ENCODE measurements around the gene DOC2A. TPM values are rescaled to one million over a fixed set of nuclear protein-coding genes. Genes with fewer than 3 reads are reported as not detected.

DOC2A gene
- total RNA-seq, 1 experiment from 2014 or later: 3.2 TPM

DNA sequence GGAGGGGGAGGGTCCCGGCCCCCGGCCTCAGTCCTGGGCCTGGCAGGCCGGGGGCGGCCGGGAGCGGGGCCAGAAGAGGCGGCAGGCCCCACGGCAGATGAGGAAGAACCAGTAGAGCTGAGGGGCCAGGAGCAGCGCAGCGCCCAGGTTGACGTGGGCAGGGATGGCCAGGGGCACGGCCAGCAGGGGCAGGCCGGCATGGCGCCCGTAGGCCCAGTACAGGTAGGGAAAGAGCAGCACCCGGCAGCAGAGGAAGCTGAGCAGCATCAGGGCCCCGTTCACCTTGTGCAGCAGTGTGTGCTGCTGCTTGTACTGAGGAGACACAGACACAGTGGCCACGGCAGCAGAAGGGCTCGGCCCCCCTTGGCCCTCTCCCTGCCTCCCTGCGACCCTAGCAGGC, 14.3 kb upstream of the DOC2A start:
- Histone ChIP-seq H3K9me3 (ENCODE audit: control insufficient read depth, insufficient read depth, low read depth, low read length) (no peaks in the 10 kb centered on the region), H3K27ac (ENCODE audit: low read length) (no peak overlapping the region), H3K4me3 (ENCODE audit: low read depth in 2 of 2, low read length in 2 of 2) (no peak overlapping the region), H3K27me3 (ENCODE audit: control insufficient read depth, insufficient read depth, low read length) (no peaks in the 10 kb centered on the region), H3K4me1 (ENCODE audit: control insufficient read depth, insufficient read depth, low read length) (no peaks in the 10 kb centered on the region; the same call in 1 of the 2 replicates), H3K36me3 (ENCODE audit: control insufficient read depth, insufficient read depth, low read length) (no peaks in the 10 kb centered on the region)
- intact Hi-C loops (cut with micrococcal nuclease; ENCODE audit: unreplicated experiment) (loop anchor here (5.0 to 10.0 kb wide), 2 partner anchors 110 to 333 kb away; no protein-coding TSS in a partner anchor), in situ Hi-C loops (cut with HindIII; ENCODE audit: low pct_unique_long_range_greater_than_20kb, low sequenced_read_pairs) (no loop called here)
- ChIA-PET CTCF (no interaction called here), POLR2A (interaction anchor here (0.5 kb wide), 1 partner anchor 903 kb away, joined by 6 read pairs; no protein-coding TSS in a partner anchor)
- DNase-seq (ENCODE audit: low read depth, low spot score) (no peak), ATAC-seq (no peak)
- TF ChIP-seq POLR2AphosphoS5 (IDR thresholded peaks at IDR 0.05; ENCODE audit: low read depth, low read length) (no peak), SIN3A (IDR thresholded peaks at IDR 0.05; ENCODE audit: borderline replicate concordance, insufficient read depth, low read depth, low read length) (no peak)
- TF ChIP-seq, protein P1, sequence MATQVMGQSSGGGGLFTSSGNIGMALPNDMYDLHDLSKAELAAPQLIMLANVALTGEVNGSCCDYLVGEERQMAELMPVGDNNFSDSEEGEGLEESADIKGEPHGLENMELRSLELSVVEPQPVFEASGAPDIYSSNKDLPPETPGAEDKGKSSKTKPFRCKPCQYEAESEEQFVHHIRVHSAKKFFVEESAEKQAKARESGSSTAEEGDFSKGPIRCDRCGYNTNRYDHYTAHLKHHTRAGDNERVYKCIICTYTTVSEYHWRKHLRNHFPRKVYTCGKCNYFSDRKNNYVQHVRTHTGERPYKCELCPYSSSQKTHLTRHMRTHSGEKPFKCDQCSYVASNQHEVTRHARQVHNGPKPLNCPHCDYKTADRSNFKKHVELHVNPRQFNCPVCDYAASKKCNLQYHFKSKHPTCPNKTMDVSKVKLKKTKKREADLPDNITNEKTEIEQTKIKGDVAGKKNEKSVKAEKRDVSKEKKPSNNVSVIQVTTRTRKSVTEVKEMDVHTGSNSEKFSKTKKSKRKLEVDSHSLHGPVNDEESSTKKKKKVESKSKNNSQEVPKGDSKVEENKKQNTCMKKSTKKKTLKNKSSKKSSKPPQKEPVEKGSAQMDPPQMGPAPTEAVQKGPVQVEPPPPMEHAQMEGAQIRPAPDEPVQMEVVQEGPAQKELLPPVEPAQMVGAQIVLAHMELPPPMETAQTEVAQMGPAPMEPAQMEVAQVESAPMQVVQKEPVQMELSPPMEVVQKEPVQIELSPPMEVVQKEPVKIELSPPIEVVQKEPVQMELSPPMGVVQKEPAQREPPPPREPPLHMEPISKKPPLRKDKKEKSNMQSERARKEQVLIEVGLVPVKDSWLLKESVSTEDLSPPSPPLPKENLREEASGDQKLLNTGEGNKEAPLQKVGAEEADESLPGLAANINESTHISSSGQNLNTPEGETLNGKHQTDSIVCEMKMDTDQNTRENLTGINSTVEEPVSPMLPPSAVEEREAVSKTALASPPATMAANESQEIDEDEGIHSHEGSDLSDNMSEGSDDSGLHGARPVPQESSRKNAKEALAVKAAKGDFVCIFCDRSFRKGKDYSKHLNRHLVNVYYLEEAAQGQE (IDR thresholded peaks at IDR 0.05; ENCODE audit: insufficient read depth in 1 of 2, low read depth in 2 of 2, low read length in 1 of 2): no peak
- BruUV-seq (replicated peaks): no TSS peak

DNA sequence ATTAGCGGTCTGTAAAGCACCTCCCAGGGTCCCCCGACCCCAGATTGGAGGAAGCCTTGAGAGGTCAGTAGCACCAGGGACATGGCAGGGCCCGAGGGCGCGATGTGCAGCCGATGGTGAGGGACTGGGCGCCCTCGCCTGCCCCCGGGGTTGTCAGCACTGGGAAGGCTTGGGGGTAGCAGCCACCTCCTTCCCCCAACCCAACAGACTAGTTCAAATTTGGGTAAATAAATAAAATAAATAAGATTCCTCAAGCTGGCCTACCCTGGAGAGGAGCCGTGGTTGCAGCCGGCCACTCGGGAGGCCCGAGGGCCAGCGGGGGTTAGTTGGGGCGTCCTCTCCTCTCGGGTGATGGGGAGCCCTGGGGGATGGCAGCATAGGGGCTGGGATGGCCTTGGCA, 13.6 kb upstream of the DOC2A start:
- ChIA-PET CTCF (no interaction called here), POLR2A (no interaction called here)
- H3K9me3 ChIP-seq (ENCODE audit: control insufficient read depth, insufficient read depth, low read depth, low read length): no peaks in the 10 kb centered on the region
- in situ Hi-C loops (cut with HindIII; ENCODE audit: low pct_unique_long_range_greater_than_20kb, low sequenced_read_pairs): no loop called here
- no peak for ATAC-seq
- TF ChIP-seq POLR2AphosphoS5 (IDR thresholded peaks at IDR 0.05; ENCODE audit: low read depth, low read length) (no peak), TCF7L2 (IDR thresholded peaks at IDR 0.05; ENCODE audit: low read depth, low read length) (no peak), SIN3A (IDR thresholded peaks at IDR 0.05; ENCODE audit: borderline replicate concordance, insufficient read depth, low read depth, low read length) (no peak)
- TF ChIP-seq, protein P1 (IDR thresholded peaks at IDR 0.05; ENCODE audit: insufficient read depth in 1 of 2, low read depth in 2 of 2, low read length in 1 of 2): no peak
- TF ChIP-seq, protein P2, sequence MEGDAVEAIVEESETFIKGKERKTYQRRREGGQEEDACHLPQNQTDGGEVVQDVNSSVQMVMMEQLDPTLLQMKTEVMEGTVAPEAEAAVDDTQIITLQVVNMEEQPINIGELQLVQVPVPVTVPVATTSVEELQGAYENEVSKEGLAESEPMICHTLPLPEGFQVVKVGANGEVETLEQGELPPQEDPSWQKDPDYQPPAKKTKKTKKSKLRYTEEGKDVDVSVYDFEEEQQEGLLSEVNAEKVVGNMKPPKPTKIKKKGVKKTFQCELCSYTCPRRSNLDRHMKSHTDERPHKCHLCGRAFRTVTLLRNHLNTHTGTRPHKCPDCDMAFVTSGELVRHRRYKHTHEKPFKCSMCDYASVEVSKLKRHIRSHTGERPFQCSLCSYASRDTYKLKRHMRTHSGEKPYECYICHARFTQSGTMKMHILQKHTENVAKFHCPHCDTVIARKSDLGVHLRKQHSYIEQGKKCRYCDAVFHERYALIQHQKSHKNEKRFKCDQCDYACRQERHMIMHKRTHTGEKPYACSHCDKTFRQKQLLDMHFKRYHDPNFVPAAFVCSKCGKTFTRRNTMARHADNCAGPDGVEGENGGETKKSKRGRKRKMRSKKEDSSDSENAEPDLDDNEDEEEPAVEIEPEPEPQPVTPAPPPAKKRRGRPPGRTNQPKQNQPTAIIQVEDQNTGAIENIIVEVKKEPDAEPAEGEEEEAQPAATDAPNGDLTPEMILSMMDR (IDR thresholded peaks at IDR 0.05): no peak
- intact Hi-C loops (cut with micrococcal nuclease; ENCODE audit: unreplicated experiment): loop anchor here (10.0 kb wide), 1 partner anchor 110 kb away; no protein-coding TSS in a partner anchor
- no peaks in the 10 kb centered on the region for H3K36me3 ChIP-seq (ENCODE audit: control insufficient read depth, insufficient read depth, low read length)
- no peaks in the 10 kb centered on the region for H3K4me1 ChIP-seq (ENCODE audit: control insufficient read depth, insufficient read depth, low read length)
- no peak overlapping the region for H3K4me3 ChIP-seq (ENCODE audit: low read depth in 2 of 2, low read length in 2 of 2)
- no peaks in the 10 kb centered on the region for H3K27me3 ChIP-seq (ENCODE audit: control insufficient read depth, insufficient read depth, low read length)
- no peak overlapping the region for H3K27ac ChIP-seq (ENCODE audit: low read length)
- DNase-seq (ENCODE audit: low read depth, low spot score): no peak
- no TSS peak for BruUV-seq (replicated peaks)
